HL-60 (cell line): Measurements from ENCODE around the gene DPT.

Experiments used
- DNase-seq, 2 experiments: peaks; one replicate each; pipeline ENCODE4 v3.0.0-alpha.2; 2010 to 2020; ENCODE audit warnings: low read depth in 1 of 2, low spot score in 1 of 2
- H3K27ac ChIP-seq: fragments of 250-450 bp; sonication (Bioruptor Pico); replicated peaks from 2 replicates; pipeline ENCODE4 v1.5.1; 2020; ENCODE audit warnings: mild to moderate bottlenecking, moderate library complexity
- H3K27me3 ChIP-seq: fragments of 250-450 bp; sonication (Bioruptor Pico); 2 replicates; pipeline ENCODE4 v1.5.1; 2021; ENCODE audit warnings: mild to moderate bottlenecking, moderate library complexity; ENCODE audit not compliant: insufficient read depth, poor library complexity, severe bottlenecking
- H3K4me3 ChIP-seq: replicated peaks from 2 replicates; pipeline ENCODE4 v1.5.1; 2011; ENCODE audit warnings: mild to moderate bottlenecking, control low read depth, low read length; ENCODE audit not compliant: insufficient read depth
- CTCF ChIP-seq: IDR thresholded peaks from one replicate; pipeline ENCODE4 v1.5.1; 2011; ENCODE audit warnings: low read length, control low read depth, inconsistent platforms; ENCODE audit not compliant: insufficient read depth
- GABPA ChIP-seq: IDR thresholded peaks from 2 replicates; pipeline ENCODE4 v1.6.1; 2012; ENCODE audit warnings: low read depth
- POLR2AphosphoS5 ChIP-seq: IDR thresholded peaks from 2 replicates; pipeline ENCODE4 v1.6.1; 2012; ENCODE audit warnings: low read depth
- REST ChIP-seq: IDR thresholded peaks from 2 replicates; pipeline ENCODE4 v1.6.1; 2012; ENCODE audit warnings: low read depth; ENCODE audit not compliant: insufficient replicate concordance
- SPI1 ChIP-seq: IDR thresholded peaks from 2 replicates; pipeline ENCODE4 v1.6.1; 2012; ENCODE audit warnings: low read depth, mild to moderate bottlenecking, borderline replicate concordance

DPT gene

GRCh38 chr1:168760781-168761180 is 31.8 kb upstream of the DPT start:
- H3K27me3 ChIP-seq: no peaks in the 10 kb centered on the region
- H3K4me3 ChIP-seq: no peak overlapping the region
- no peak for DNase-seq
- TF ChIP-seq SPI1 (no peak), POLR2AphosphoS5 (no peak)
- no peak overlapping the region for H3K27ac ChIP-seq

- no peak overlapping the region for H3K4me3 ChIP-seq
- DNase-seq: no peak
- no peaks in the 10 kb centered on the region for H3K27me3 ChIP-seq
- TF ChIP-seq GABPA: no peak
- no peak for TF ChIP-seq SPI1
- TF ChIP-seq POLR2AphosphoS5: no peak
- TF ChIP-seq REST: no peak
- no peak for TF ChIP-seq CTCF
- H3K27ac ChIP-seq: no peak overlapping the region
Observed at GRCh38 chr1:168760241-168760640, 31.2 kb upstream of the DPT start.

- H3K27ac ChIP-seq: no peak overlapping the region
- no peak overlapping the region for H3K4me3 ChIP-seq
- no peak for DNase-seq
- TF ChIP-seq CTCF: no peak
- TF ChIP-seq SPI1: no peak
- TF ChIP-seq GABPA: no peak
- TF ChIP-seq POLR2AphosphoS5: no peak
- TF ChIP-seq REST: no peak
- no peaks in the 10 kb centered on the region for H3K27me3 ChIP-seq
Observed at GRCh38 chr1:168759077-168759476, 30.1 kb upstream of the DPT start.

GRCh38 chr1:168758503-168758902 is 29.5 kb upstream of the DPT start:
- no peak for DNase-seq
- H3K27me3 ChIP-seq: no peaks in the 10 kb centered on the region
- no peak for TF ChIP-seq GABPA
- no peak for TF ChIP-seq POLR2AphosphoS5
- TF ChIP-seq CTCF: no peak

More at GRCh38 chr1:168758503-168758902, 29.5 kb upstream of the DPT start:
- no peak overlapping the region for H3K27ac ChIP-seq
- H3K4me3 ChIP-seq: no peak overlapping the region
